Erythroblast (primary cell): ENCODE data around the gene NEMP2.
"Not testable (repeated sequence)": the region's sequence is repeated elsewhere in the genome, so short reads cannot be mapped to it uniquely, and the experiment has no call there.

ENCODE experiments used
- DNase-seq, 2 experiments: peaks; one replicate each; lab custom pipeline; 2025; lab: John Stamatoyannopoulos, UW
- GATA1 ChIP-seq: IDR thresholded peaks from 2 replicates; pipeline ENCODE4 v1.6.1; 2011; ENCODE audit warnings: low read depth, mild to moderate bottlenecking, control low read depth, low read length, moderate library complexity
- POLR2A ChIP-seq: IDR thresholded peaks from 2 replicates; pipeline ENCODE4 v1.6.1; 2011; ENCODE audit warnings: mild to moderate bottlenecking, low read length

The NEMP2 gene

DNA sequence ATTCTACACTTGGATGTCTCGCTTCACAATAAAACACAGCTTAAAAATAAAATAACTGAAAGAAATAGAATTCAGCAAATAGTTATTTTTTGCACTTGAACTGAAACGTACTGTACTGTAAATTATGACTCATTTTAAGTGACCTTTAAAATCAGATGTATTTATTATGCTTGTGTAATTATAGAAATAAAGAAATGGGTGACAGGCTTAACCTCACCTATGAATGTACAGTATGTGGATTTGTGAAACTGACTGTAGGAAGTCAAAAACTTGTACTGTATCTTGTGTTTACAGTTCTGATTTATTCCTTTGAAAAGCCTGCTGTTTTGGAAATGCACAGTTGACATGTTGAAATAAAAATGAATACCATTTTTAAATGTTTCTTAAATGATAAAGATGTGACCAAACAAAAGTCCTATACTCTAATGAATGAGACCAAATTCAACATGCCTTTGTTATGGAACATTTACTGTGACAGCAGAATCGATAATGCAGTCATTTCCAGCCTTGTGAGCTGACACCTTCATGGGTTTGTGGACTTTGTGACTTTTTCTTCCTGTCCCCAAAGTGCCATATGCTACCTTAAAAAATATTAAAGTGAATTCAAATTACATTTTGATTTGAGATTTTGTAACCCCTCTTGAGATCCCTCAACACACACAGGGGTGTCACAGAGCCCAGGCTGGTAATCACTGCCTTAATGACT, 32.7 kb downstream of the NEMP2 start:
- DNase-seq: no peak
- TF ChIP-seq GATA1: no peak
- TF ChIP-seq POLR2A: no peak

DNA sequence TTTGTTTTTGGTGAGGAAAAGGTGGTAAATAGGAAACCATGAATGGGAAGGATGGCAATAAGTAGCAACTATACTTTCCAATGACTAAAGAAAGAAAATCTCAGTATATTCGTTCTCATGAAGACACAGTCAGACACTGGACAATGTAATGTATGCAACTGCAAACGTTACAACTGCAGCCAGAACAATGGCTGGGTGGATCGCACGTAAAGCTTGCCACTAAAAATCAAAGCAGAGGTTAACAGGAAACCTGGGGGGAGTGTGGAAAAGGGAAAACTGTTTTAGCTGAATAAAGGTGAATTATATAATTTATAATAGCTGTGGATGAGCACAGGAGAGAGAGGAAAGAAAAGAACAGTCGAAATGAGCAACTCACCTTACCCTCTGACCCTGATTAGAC, 33.3 kb downstream of the NEMP2 start:
- DNase-seq: no peak
- TF ChIP-seq POLR2A (no peak), GATA1 (no peak)

DNA sequence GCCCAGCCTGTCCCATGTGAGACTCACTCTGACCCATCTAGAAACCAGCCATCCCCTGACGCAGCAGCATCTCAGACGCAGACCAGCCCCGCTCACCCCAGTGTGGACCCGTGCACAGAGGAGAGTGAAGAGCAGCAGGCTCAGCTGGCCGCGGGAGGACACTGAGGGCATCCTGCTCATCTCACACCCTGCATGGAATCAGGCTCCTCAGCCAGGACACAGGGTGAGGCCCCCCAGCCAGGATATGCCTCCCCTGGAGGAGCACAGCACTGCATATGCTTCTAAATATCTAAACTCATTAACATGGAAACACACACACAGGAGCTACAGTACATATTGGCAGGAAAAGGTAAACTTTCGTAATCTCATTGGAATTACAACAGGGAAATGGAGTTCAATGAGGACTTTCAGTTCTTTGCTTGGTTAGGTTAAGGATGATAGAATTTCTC, 34.4 kb downstream of the NEMP2 start:
- no peak for DNase-seq
- no peak for TF ChIP-seq POLR2A
- no peak for TF ChIP-seq GATA1

DNA sequence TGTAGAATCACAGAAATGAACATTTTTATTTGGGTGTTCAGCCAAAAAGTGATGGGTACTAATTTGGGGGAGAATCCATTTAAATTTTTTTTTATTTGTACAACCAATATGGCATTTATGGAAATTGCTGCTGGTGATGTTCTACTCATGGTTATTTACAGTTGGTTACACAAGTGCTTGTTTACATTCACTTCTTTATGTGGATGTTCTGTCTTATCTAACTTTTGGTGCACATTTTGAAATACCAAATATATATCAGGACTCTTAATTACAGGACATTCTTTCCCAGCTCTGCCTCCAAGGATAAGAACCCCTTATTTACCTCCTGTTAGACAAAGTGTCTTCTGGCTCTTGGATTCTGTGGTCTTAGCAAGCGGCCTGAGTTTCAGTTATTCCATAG, 35.2 kb downstream of the NEMP2 start:
- TF ChIP-seq POLR2A (no peak), GATA1 (no peak)
- DNase-seq: no peak

DNA sequence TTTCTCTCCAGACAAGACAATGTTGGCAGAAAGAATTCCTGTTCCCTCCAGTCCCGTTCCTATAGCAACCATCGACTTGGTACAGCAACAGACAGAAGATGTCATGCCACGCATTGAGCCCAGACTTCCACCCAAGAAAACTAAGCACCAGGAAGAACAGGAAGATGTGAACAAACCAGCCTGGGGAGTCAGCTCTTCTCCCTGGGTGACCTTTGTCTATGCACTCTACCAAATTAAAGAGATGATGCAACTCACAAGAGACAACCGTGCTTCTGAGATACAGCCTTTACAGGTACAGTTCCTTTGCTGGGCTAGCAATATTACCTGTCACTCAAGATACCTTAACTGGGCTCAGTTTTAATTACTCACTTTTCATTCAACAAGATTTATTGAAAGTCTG, 37.1 kb downstream of the NEMP2 start:
- no peak for TF ChIP-seq GATA1
- TF ChIP-seq POLR2A: no peak
- DNase-seq: no peak

DNA sequence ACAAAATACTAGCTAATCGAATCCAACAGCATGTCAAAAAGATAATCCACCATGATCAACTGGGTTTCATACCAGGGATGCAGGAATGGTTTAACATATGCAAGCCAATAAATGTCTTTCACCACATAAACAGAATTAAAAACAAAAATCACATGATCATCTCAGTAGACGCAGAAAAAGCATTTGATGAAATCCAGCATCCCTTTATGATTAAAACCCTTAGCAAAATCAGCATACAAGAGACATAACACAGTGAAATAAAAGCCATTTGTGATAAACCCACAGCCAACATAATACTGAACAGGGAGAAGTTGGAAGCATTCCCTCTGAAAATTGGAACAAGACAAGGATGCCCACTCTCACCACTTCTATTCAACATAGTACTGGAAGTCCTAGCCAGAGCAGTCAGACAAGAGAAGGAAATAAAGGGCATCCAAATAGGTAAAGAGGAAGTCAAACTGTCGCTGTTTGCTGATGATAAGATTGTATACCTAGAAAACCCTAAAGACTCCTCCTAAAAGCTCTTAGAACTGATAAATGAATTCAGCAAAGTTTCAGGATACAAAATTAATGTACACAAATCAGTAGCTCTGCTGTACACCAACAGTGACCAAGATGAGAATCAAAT, 39.8 kb downstream of the NEMP2 start:
- not testable (repeated sequence) for DNase-seq

DNA sequence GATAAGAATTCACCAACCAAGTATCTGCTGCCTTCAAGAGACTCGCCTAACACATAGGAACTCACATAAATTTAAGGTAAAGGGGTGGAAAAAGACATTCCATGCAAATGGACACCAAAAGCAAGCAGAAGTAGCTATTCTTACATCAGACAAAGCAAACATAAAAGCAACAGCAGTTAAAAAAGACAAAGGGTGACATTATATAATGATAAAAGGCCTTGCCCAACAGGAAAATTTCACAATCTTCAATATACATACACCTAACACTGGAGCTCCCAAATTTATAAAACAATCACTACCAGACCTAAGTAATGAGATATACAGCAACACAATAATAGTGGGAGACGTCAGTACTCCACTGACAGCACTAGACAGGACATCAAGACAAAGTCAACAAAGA, 41.4 kb downstream of the NEMP2 start:
- no peak for TF ChIP-seq GATA1
- TF ChIP-seq POLR2A: no peak
- no peak for DNase-seq

DNA sequence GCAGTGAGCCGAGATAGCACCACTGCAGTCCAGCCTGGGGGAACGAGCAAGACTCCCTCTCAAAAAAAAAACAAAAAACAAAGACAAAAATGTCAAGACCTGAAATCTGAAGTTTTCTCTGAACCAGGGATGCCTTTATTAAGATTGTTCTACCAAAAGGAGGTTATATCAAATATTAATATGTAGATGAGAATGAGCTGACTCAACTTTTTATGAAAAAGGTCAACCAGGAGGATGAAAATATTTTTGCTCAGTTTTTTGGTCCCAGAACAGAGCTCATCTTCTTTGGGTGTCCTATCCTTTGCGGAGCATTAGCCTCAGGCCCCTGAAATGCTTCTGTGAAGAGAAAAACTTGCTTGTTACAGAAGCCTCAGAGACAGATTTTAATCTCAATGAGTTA, 44.0 kb downstream of the NEMP2 start:
- no peak for DNase-seq
- TF ChIP-seq POLR2A (no peak), GATA1 (no peak)

DNA sequence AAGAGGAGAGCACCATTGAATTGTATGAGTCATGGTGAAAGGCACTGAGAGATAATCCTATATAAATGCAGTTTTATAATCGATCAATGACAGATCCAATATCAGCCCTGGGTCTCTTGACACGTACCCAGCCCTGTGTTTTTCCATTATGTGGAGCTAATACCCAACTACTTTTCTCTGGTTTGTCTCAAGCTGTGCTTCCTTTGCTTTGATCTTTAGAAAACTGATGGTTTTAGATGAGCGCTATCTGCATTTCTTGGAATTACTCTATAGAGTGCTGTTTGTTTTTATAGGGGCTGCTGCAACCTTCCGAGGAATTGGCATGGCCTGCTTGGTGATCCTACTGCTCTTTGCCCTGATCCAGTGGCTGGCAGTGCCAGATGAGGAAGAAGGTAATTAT, 45.0 kb downstream of the NEMP2 start:
- no peak for DNase-seq
- TF ChIP-seq GATA1 (no peak), POLR2A (no peak)

DNA sequence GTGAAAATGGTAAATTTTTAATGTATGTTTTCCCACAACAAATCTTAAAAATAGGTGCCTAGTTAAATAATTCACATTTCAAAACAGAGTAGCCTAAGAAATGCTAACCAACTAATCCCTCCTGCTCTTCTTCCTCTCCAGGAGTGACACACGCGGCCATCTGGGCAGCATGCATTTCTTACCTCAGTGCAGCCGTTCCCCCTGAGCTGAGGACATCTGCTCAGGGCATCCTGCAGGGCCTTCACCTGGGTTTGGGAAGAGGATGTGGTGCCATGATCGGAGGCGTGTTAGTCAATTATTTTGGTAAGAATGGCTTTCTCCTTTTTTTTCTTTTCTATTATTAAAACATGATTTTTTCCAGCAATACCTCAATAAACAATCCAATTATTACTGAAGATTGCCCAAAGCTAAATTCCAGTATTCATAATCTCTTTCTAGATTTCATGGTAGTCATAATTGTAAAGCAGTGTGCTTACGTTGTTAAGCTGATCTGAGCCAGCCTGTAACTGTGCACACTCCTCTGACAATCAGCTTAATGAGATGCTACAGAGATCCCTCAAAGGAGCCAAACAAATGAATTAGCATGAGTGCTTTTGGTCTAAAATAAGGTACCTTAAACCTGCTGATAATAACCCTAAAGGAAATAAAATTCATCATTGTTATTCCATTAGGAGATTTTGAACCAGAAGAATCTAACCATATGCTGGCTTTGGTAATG, 45.8 kb downstream of the NEMP2 start:
- no peak for DNase-seq
- TF ChIP-seq POLR2A: no peak

DNA sequence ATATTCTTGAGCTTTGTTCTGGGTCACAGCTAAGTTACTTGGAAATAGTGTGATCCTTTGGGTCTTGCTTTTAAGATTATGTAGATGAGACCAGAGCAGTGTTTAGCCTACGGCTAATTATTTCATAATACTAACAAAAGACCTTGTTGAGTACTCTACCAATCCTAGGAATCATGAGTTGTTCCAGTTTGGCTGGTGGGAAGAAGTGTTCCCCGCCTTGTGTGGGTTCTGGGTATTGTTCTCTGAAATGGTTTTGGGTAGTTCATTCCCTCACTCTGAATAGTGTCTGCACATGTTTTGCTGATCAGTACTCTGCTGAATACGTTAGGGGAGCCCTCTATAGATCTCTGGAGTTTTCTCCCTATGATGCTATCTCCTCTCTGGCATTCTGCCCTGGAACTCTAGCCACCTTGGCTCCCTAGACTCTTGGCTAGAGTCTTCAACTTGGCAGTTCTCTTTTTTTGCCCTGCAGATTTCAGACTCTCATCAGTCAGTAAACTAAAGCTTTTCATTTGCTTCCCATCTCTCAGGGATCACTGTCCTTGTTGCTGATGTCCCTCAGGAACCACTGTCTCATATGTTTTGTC, 48.4 kb downstream of the NEMP2 start:
- DNase-seq: no peak
- no peak for TF ChIP-seq POLR2A
- no peak for TF ChIP-seq GATA1

DNA sequence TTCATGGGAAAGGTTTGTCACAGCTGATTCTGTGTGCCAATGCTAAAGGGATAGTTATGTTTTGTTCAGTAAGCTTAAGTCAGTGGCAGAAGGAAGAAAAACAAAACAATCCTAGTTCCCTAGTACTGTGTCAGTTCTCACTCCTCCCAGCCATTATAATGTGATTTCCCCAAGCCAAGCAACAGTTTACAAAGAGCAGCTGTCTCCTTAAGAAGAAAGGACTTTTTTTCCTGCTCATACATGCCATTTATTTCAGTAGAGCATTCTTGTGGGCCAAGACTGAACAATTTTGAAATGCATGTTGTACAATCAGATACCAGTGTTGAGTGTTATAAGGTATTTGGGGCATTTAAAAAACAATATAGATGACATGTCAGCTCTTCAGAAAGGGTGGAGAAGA, 52.1 kb downstream of the NEMP2 start:
- DNase-seq: no peak
- no peak for TF ChIP-seq GATA1

DNA sequence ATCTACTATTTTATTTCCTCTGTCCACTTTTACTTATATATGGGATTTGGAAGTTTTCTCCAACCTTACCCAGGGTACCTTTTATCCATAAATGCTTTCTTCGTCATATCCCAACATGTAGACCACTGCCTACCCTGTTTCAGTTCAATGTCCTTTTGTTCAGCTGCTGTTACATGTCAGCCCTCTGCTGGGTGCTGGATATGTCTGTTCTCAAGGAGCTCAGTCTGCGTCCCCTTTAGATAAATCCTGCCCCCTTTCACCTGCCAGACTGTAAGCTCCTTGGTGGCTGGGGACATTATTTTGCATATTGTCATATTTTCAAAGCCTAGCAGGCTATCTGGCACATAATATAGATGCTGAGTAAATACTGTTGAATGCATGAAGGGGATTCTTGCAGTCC, 53.2 kb downstream of the NEMP2 start:
- no peak for TF ChIP-seq POLR2A
- TF ChIP-seq GATA1: no peak
- no peak for DNase-seq

DNA sequence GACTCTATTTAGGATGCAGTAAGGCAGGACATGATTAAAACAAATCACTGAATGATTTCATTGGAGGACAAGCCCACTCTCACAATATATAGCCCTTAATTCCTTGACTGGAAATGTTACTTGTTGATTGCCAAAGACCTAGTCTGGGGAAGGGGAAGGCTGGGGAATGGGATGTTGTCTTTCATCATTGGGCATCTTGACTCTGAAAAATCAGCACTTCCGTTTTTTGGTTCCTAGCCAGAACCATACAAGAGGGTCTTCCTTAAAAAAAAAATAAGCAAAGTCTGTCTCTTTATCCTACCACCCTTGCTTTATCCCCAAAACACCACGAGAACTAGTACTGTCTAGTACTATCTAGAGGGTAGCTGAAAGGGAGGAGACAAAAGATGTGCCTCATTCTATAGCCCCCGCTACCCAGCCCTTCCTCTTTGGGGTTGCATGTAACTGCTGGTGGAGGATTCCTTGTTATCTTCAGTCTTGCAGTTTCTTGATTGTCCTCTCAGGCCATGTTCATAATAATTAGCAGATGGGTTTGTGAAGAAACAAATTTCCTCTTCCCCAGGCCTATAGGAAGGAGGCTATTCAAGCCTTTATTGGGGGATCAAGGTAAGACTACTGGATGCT, 55.8 kb downstream of the NEMP2 start:
- DNase-seq: peak in 1 of 2 experiments; percentile 19

More for the DNA sequence above, 55.8 kb downstream of the NEMP2 start:
- TF ChIP-seq GATA1 (no peak), POLR2A (no peak)
